Measurements from ENCODE around the gene POGK.

POGK gene

DNA sequence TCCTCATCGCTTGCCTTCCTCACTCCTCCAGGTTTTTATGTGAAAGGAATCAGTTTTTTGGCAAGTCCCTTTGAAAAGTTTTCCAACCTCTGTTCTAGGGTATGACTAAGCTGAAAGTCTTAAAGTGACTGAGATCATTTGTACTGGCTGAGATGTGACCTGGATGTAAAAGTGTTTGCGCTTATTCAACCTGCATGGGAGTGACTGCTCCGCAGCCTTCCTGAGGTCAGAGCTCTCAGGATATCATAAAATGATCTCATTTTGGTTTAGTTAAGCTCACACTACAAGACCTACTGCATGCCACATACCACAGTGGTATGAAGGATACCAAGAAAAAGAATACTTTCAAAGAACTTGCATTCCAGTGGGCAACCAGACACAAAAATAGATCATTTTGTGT lies 66.6 kb downstream of the POGK start:
- DNase-seq: no peak

Measured in femur (tissue), 1 donor.